Inferior parietal cortex (tissue), 1 donor: Measurements from ENCODE around the gene RREB1.

Experiments used
- DNase-seq: peaks from one replicate; pipeline ENCODE4 v3.0.0-alpha.2; 2016; ENCODE audit errors: extremely low spot score

Gene RREB1

GRCh38 chr6:7163661-7164071, 55.9 kb downstream of the RREB1 start:
- no peak for DNase-seq

- DNase-seq, result no peak
Observed at GRCh38 chr6:7164536-7165001, 56.8 kb downstream of the RREB1 start.

- no peak for DNase-seq
Observed at GRCh38 chr6:7165002-7165889, 57.5 kb downstream of the RREB1 start.

DNA sequence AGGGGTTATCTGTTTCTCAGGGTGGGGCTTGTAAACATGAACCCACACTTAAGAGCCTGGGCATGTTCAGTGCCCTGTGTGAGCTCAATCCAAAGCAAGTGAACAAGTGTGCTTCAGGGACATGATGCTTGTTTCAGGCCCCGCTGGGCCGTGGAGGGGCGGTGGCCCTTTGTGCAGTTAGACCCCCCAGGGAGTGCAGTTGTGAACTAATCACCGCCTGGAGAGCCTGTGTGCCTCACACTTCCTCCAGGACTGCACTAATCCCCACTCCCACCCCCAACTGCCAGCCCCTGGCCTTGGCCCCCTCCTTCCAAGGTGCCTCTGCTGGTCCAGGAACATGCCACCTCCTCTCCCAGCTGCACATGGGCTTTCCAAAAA, 58.1 kb downstream of the RREB1 start:
- DNase-seq, result no peak

DNA sequence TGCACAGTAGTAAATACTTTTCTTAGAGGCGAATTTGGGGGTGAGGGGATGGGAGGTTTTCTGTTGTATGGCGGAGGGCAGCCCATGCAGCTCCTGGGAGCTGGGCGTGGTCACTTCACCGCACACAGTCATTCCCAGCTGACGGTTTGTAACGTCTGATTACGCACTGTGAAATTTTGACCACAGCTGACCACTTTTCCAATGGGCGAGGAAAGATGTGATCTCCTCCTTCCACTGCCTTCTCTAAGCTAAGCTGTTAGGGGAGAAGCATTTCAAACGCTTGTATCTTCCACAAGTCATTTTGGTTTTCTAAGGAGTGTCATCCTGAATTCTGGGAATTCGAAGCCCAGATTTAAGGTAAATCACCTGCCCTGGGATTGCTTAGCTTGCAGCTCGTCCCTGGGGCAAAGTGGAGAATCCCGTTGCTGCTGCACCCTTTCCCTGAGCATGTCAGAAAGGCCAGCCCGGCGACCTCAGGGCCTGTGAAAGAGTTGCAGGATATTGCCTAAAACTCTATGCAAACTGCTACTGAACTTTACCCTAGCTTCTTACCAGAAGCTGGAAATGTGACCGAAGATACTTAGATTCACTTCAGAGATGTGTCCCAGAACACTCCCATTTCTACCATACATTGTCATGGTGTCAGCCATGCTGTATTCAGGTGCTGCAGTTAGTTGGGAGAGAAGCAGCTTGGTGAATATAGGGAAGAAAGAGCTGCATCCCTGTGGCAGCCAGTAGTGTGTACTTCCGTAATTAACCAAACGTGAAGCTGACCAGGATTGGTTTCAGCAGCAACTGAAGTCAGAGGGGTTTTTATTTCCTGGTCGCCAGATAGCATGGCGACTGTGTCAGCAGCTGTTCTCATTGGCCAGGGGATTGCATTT, 58.9 kb downstream of the RREB1 start:
- no peak for DNase-seq

DNA sequence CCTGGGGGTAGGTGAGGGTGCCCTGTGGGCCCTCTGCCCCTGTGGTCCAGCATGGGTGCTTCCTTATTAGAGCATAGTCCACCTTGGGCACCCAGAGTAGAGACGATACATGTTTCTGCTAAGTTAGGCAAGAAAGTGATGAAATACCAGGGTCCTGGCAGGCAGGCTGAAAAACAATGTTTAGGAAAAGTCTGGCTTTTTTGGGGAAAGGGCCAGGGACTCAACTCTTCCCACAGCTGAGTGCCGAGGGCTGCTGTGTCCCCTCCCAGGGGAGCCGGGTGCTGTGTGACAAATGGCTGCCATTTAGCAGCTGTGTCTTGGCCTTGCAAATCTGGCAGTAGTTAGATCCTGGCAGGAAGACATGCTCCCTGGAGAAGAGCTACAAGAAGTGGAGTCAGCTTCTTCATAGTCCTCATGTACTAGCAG, 61.5 kb downstream of the RREB1 start:
- no peak for DNase-seq

- no peak for DNase-seq
Observed at GRCh38 chr6:7170117-7170732, 62.5 kb downstream of the RREB1 start.

- no peak for DNase-seq
Observed at GRCh38 chr6:7171119-7171518, 63.4 kb downstream of the RREB1 start.

DNA sequence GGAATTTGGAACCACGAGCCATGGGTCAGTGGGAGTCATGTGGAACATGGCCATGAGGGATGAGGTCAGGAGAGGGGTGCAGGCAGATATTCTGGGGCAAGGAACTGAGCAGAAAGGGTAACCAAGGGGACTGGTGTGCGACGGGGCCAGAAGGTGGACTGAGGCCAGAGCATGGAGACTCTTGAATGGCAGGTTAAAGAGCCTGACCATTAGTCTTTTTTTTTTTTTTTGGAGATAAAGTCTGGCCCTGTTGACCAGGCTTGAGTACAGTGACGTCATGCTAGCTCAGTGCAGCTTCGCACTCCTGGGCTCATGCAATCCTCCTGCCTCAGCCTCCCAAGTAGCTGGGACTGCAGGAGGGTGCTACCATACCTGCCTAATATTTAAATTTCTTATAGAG, 64.0 kb downstream of the RREB1 start:
- DNase-seq, result no peak

DNA sequence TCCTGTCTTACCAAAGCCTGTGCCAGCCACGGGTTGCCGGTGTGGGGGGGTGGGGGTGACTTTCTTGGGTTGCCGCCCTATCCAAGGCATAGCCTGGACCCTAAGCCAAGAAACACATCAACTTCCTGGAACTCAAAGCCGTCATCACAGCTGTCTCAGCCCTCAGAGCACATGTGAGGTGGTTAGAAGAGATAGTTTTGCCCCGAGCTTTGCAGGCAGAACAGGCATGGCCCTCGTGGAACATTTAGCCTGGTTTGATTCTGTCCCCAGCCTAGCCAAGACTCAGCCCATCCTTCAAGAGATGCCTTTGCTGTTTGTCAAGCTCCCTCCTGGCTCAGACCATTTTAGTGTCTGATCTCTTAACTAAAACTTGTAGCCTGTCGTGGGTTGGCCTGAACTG, 64.9 kb downstream of the RREB1 start:
- DNase-seq, result no peak

GRCh38 chr6:7173843-7174503, 66.2 kb downstream of the RREB1 start:
- DNase-seq, result no peak

- DNase-seq, result no peak
Observed at GRCh38 chr6:7175462-7175861, 67.7 kb downstream of the RREB1 start.

DNA sequence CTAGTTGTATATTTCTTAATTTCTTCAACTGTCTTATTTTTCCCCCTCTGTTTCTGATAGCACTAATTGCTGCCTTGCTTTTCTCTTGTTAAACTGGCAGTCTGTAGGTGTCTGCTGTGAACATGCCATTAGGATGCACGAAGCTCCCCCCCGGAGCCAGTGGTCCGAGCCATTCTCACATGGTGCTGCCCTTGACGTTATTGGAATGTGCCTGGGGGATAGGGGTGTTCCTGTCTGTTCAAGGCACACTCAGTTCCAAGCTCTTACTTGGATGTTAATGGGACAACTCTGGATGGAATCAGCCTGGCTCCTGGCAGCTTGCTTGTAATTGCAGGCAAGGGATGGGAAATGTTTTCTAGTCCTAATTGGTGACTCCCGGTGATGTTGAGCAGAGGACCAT, 68.4 kb downstream of the RREB1 start:
- no peak for DNase-seq

- DNase-seq, result no peak
Observed at GRCh38 chr6:7178280-7178679, 70.5 kb downstream of the RREB1 start.

DNA sequence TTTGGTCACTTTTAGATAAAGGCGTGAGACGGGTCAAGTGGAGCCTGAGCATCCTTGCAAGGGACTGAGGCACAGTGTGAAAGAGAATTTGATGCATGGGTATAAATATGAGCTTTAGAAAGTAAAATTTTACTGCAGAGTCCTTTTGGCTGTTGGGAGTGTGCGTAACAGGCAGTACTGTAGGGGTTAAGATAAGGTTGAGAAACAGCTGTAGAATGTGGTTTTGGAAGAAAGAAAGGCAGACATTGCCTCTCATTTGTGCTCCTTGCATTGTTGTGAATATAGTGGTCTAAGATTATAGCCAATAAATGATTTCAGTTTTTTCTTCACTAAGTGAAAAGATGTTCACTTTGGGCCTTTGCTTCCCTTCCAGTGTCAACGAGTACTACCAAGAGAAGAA, 73.0 kb downstream of the RREB1 start:
- no peak for DNase-seq

GRCh38 chr6:7183707-7184106, 75.9 kb downstream of the RREB1 start:
- no peak for DNase-seq

DNA sequence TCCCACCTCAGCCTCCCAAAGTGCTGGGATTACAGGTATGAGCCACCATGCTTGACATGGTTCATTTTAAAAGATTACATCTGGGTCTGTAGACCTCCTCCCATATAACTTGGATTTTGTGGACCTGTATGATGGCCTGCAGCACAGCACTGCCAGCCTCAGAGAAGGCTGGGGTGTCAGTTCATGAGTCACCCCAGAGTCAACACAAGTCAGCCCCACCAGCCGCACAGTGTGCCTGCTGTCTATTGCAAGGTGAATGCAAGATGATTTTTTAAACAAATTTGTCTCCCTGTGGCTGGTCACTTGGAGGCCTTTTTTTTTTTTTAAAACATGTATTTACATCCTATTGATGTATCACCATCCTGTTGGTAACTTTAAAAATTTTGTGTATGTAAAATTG, 76.7 kb downstream of the RREB1 start:
- no peak for DNase-seq

DNA sequence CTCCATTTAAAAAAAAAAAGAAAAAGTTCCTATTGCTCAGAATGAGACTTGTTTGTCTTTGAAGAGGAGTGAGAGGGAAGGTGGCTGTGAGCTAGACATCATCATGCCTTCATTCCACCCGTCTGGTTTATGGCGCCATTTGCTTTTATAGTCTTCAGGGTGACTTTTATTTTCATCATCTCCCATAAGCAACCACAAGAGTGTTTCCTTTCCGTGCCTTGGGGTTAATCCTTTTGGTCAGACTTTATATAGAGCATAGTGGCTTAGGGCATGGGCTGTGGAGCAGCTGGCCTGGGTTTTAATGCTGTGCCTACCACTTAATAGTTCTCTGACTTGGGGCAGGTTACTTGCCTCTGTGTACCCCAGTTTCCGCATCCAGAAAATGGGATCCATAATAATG, 77.8 kb downstream of the RREB1 start:
- DNase-seq, result no peak

GRCh38 chr6:7188492-7188891, 80.7 kb downstream of the RREB1 start:
- DNase-seq, result peak; percentile 20

- no peak for DNase-seq
Observed at GRCh38 chr6:7189101-7189758, 81.5 kb downstream of the RREB1 start.

- DNase-seq, result no peak
Observed at GRCh38 chr6:7190791-7191190, 83.0 kb downstream of the RREB1 start.
